SK-N-SH (cell line): Measurements from ENCODE around the gene AP3D1.

ENCODE experiments used
- CTCF ChIP-seq: fragments of 200-600 bp; sonication (generic); IDR thresholded peaks from 2 replicates; pipeline ENCODE4 v1.6.1; 2017; ENCODE audit warnings: antibody characterized with exemption, mild to moderate bottlenecking, moderate library complexity
- EP300 ChIP-seq, 2 experiments: IDR thresholded peaks; 2 replicates each; pipeline versions ENCODE4 v1.4.0 to v1.6.1; 2012; ENCODE audit warnings: borderline replicate concordance in 1 of 2, low read depth in 1 of 2, low read length in 1 of 2

GRCh38 chr19:2096034-2096479, 55.3 kb downstream of the AP3D1 start, which contains the start of gene MOB3A:
- TF ChIP-seq CTCF: peak; percentile 66
- TF ChIP-seq EP300 (IDR thresholded peaks at IDR 0.05; ENCODE audit: borderline replicate concordance in 1 of 2, low read depth in 1 of 2, low read length in 1 of 2): peak in 1 of 2 experiments; percentile 86; a peak in 1 of 4 replicates
